IPS-20b (cell line): ENCODE data around the gene C5AR2.

Source experiments
- H3K27ac ChIP-seq: one replicate; pipeline ENCODE4 v1.5.1; 2013; ENCODE audit warnings: low read length
- H3K27me3 ChIP-seq: 2 replicates; pipeline ENCODE4 v1.6.1; 2013; ENCODE audit warnings: mild to moderate bottlenecking, low read length, inconsistent platforms; ENCODE audit not compliant: insufficient read depth
- H3K36me3 ChIP-seq: 2 replicates; pipeline ENCODE4 v1.6.1; 2013; ENCODE audit warnings: low read depth, mild to moderate bottlenecking, inconsistent platforms, low read length, moderate library complexity; ENCODE audit not compliant: insufficient read depth
- H3K4me1 ChIP-seq: 2 replicates; pipeline ENCODE4 v1.6.1; 2013; ENCODE audit warnings: mild to moderate bottlenecking, control low read depth, inconsistent platforms, low read length, moderate library complexity; ENCODE audit not compliant: insufficient read depth
- H3K4me3 ChIP-seq: 2 replicates; pipeline ENCODE4 v1.5.1; 2013; ENCODE audit warnings: mild to moderate bottlenecking, low read length, inconsistent platforms
- H3K9ac ChIP-seq: 2 replicates; pipeline ENCODE4 v1.6.1; 2013; ENCODE audit warnings: low read depth, mild to moderate bottlenecking, inconsistent platforms, low read length, moderate library complexity
- H3K9me3 ChIP-seq: 2 replicates; pipeline ENCODE4 v1.6.1; 2013; ENCODE audit warnings: mild to moderate bottlenecking, low read depth, low read length, inconsistent platforms; ENCODE audit not compliant: insufficient read depth

Gene C5AR2

GRCh38 chr19:47310819-47311218, 21.2 kb upstream of the C5AR2 start:
- Histone ChIP-seq H3K4me3 (no peak overlapping the region), H3K27me3 (no peaks in the 10 kb centered on the region; the same call in 1 of the 2 replicates)

GRCh38 chr19:47312366-47313006, 19.5 kb upstream of the C5AR2 start:
- Histone ChIP-seq H3K4me3 (no peak overlapping the region), H3K4me1 (no peaks in the 10 kb centered on the region)

More at GRCh38 chr19:47310819-47311218, 21.2 kb upstream of the C5AR2 start:
- no peak overlapping the region for H3K27ac ChIP-seq
- H3K9me3 ChIP-seq, result no peaks in the 10 kb centered on the region
- H3K4me1 ChIP-seq, result no peaks in the 10 kb centered on the region
- no peaks in the 10 kb centered on the region for H3K36me3 ChIP-seq
- no peak overlapping the region for H3K9ac ChIP-seq

GRCh38 chr19:47313754-47314295, 18.1 kb upstream of the C5AR2 start:
- Histone ChIP-seq H3K4me3 (no peak overlapping the region), H3K36me3 (no peaks in the 10 kb centered on the region), H3K9ac (no peak overlapping the region), H3K27me3 (no peaks in the 10 kb centered on the region; the same call in 1 of the 2 replicates), H3K27ac (no peak overlapping the region), H3K4me1 (no peaks in the 10 kb centered on the region), H3K9me3 (no peaks in the 10 kb centered on the region)

More at GRCh38 chr19:47312366-47313006, 19.5 kb upstream of the C5AR2 start:
- Histone ChIP-seq H3K36me3 (no peaks in the 10 kb centered on the region), H3K27ac (no peak overlapping the region), H3K9me3 (no peaks in the 10 kb centered on the region), H3K27me3 (no peaks in the 10 kb centered on the region; the same call in 1 of the 2 replicates), H3K9ac (no peak overlapping the region)

- H3K36me3 ChIP-seq, result no peaks in the 10 kb centered on the region
- no peak overlapping the region for H3K27ac ChIP-seq
- H3K27me3 ChIP-seq, result no peaks in the 10 kb centered on the region
- no peak overlapping the region for H3K9ac ChIP-seq
- no peaks in the 10 kb centered on the region for H3K9me3 ChIP-seq
- no peaks in the 10 kb centered on the region for H3K4me1 ChIP-seq
- no peak overlapping the region for H3K4me3 ChIP-seq
These were observed 16.7 kb upstream of the C5AR2 start for GRCh38 chr19:47315125-47315821.

GRCh38 chr19:47316513-47316912, 15.5 kb upstream of the C5AR2 start:
- H3K4me1 ChIP-seq, result no peaks in the 10 kb centered on the region
- H3K27me3 ChIP-seq, result no peaks in the 10 kb centered on the region
- no peaks in the 10 kb centered on the region for H3K36me3 ChIP-seq
- H3K27ac ChIP-seq, result no peak overlapping the region
- no peak overlapping the region for H3K4me3 ChIP-seq
- no peak overlapping the region for H3K9ac ChIP-seq
- H3K9me3 ChIP-seq, result no peaks in the 10 kb centered on the region

- H3K27ac ChIP-seq, result no peak overlapping the region
- no peak overlapping the region for H3K4me3 ChIP-seq
- H3K27me3 ChIP-seq, result no peaks in the 10 kb centered on the region
- no peaks in the 10 kb centered on the region for H3K36me3 ChIP-seq
- H3K4me1 ChIP-seq, result no peaks in the 10 kb centered on the region
- no peak overlapping the region for H3K9ac ChIP-seq
- no peaks in the 10 kb centered on the region for H3K9me3 ChIP-seq
These were observed 11.8 kb upstream of the C5AR2 start for GRCh38 chr19:47319923-47320871.

GRCh38 chr19:47321630-47322029, 10.3 kb upstream of the C5AR2 start:
- no peaks in the 10 kb centered on the region for H3K9me3 ChIP-seq
- H3K9ac ChIP-seq, result no peak overlapping the region
- H3K27ac ChIP-seq, result no peak overlapping the region
- H3K4me3 ChIP-seq, result no peak overlapping the region
- H3K27me3 ChIP-seq, result no peaks in the 10 kb centered on the region
- no peaks in the 10 kb centered on the region for H3K4me1 ChIP-seq
- no peaks in the 10 kb centered on the region for H3K36me3 ChIP-seq

- H3K36me3 ChIP-seq, result no peaks in the 10 kb centered on the region
- no peak overlapping the region for H3K27ac ChIP-seq
- H3K4me1 ChIP-seq, result no peaks in the 10 kb centered on the region
- H3K27me3 ChIP-seq, result no peaks in the 10 kb centered on the region
- no peaks in the 10 kb centered on the region for H3K9me3 ChIP-seq
- no peak overlapping the region for H3K9ac ChIP-seq
- no peak overlapping the region for H3K4me3 ChIP-seq
These were observed 9.9 kb upstream of the C5AR2 start for GRCh38 chr19:47322058-47322457.

GRCh38 chr19:47323409-47323808, 8.6 kb upstream of the C5AR2 start:
- no peaks in the 10 kb centered on the region for H3K4me1 ChIP-seq
- H3K4me3 ChIP-seq, result no peak overlapping the region
- no peaks in the 10 kb centered on the region for H3K9me3 ChIP-seq
- no peak overlapping the region for H3K27ac ChIP-seq
- no peaks in the 10 kb centered on the region for H3K27me3 ChIP-seq
- no peak overlapping the region for H3K9ac ChIP-seq
- no peaks in the 10 kb centered on the region for H3K36me3 ChIP-seq

- H3K36me3 ChIP-seq, result no peaks in the 10 kb centered on the region
- no peak overlapping the region for H3K27ac ChIP-seq
- no peaks in the 10 kb centered on the region for H3K4me1 ChIP-seq
- H3K9ac ChIP-seq, result no peak overlapping the region
- H3K27me3 ChIP-seq, result no peaks in the 10 kb centered on the region
- H3K9me3 ChIP-seq, result no peaks in the 10 kb centered on the region
- H3K4me3 ChIP-seq, result no peak overlapping the region
These were observed 8.1 kb upstream of the C5AR2 start for GRCh38 chr19:47323872-47324271.

GRCh38 chr19:47324502-47324901, 7.5 kb upstream of the C5AR2 start:
- no peaks in the 10 kb centered on the region for H3K9me3 ChIP-seq
- no peaks in the 10 kb centered on the region for H3K27me3 ChIP-seq
- H3K36me3 ChIP-seq, result no peaks in the 10 kb centered on the region
- no peak overlapping the region for H3K9ac ChIP-seq
- no peaks in the 10 kb centered on the region for H3K4me1 ChIP-seq
- H3K4me3 ChIP-seq, result no peak overlapping the region
- no peak overlapping the region for H3K27ac ChIP-seq
